Caco-2 (cell line): ENCODE data around the gene DDX21. TPM values are rescaled to one million over a fixed set of nuclear protein-coding genes. Genes with fewer than 3 reads are reported as not detected.
"Not testable (repeated sequence)": the region's sequence is repeated elsewhere in the genome, so short reads cannot be mapped to it uniquely, and the experiment has no call there.

ENCODE experiments used
- BruUV-seq: library from RNA; stranded (reverse); fragments of 400-500 nt; replicated peaks from 2 replicates; lab custom pipeline; 2021; lab: Mats Ljungman, UMichigan
- CTCF ChIA-PET: fragments of 300-600 bp; sonication (Branson Sonifier 250); formaldehyde crosslinking; loops from one replicate; lab custom pipeline; 2022; ENCODE audit warnings: antibody characterized with exemption; lab: Charles Lee
- POLR2A ChIA-PET: fragments of 300-600 bp; sonication (Branson Sonifier 250); formaldehyde crosslinking; loops from one replicate; lab custom pipeline; 2022; ENCODE audit warnings: antibody characterized with exemption; lab: Charles Lee
- DNase-seq, 2 experiments: peaks; one replicate each; pipeline versions ENCODE4 v3.0.0 to v3.0.0-alpha.2; 2020 to 2022
- H3K27me3 ChIP-seq: replicated peaks from 2 replicates; pipeline ENCODE4 v1.6.0; 2011; ENCODE audit warnings: low read length; ENCODE audit not compliant: control insufficient read depth, insufficient read depth
- H3K36me3 ChIP-seq: 2 replicates; pipeline ENCODE4 v1.5.1; 2011; ENCODE audit warnings: low read length; ENCODE audit not compliant: control insufficient read depth, insufficient read depth
- H3K4me1 ChIP-seq: fragments of 250-450 bp; sonication (Bioruptor Pico); 2 replicates; pipeline ENCODE4 v1.5.1; 2020; ENCODE audit warnings: mild to moderate bottlenecking
- H3K4me3 ChIP-seq: 2 replicates; pipeline ENCODE4 v1.5.1; 2011; ENCODE audit warnings: low read depth, mild to moderate bottlenecking, control low read depth, low read length
- H3K9me3 ChIP-seq: fragments of 250-450 bp; sonication (Bioruptor Pico); 2 replicates; pipeline ENCODE4 v1.5.1; 2020; ENCODE audit warnings: mild to moderate bottlenecking, moderate library complexity
- H3K27ac Mint-ChIP-seq: one replicate; pipeline ENCODE4 v1.8.0; 2022; ENCODE audit warnings: mixed read lengths; ENCODE audit not compliant: unreplicated experiment
- H3K27me3 Mint-ChIP-seq: one replicate; pipeline ENCODE4 v1.8.0; 2022; ENCODE audit warnings: mixed read lengths; ENCODE audit not compliant: insufficient read depth, unreplicated experiment
- H3K36me3 Mint-ChIP-seq: one replicate; pipeline ENCODE4 v1.8.0; 2022; ENCODE audit warnings: mild to moderate bottlenecking, mixed read lengths; ENCODE audit not compliant: insufficient read depth, unreplicated experiment
- H3K4me1 Mint-ChIP-seq: one replicate; pipeline ENCODE4 v1.8.0; 2022; ENCODE audit warnings: low read depth, mixed read lengths; ENCODE audit not compliant: unreplicated experiment
- H3K4me3 Mint-ChIP-seq: one replicate; pipeline ENCODE4 v1.8.0; 2022; ENCODE audit warnings: mild to moderate bottlenecking, moderate library complexity, mixed read lengths; ENCODE audit not compliant: unreplicated experiment
- H3K9me3 Mint-ChIP-seq: one replicate; pipeline ENCODE4 v1.8.0; 2022; ENCODE audit warnings: mixed read lengths; ENCODE audit not compliant: unreplicated experiment
- CTCF ChIP-seq, 2 experiments: fragments of 200-600 bp in 1 of 2; IDR thresholded peaks; 1 replicate in 1 of 2; 2 replicates in 1 of 2; pipeline versions ENCODE4 v1.5.1 to v1.8.0; 2011 to 2022; ENCODE audit warnings: antibody characterized with exemption in 1 of 2, control low read depth in 1 of 2, inconsistent platforms in 1 of 2, low read depth in 1 of 2, low read length in 1 of 2, mild to moderate bottlenecking in 1 of 2, moderate library complexity in 1 of 2; ENCODE audit not compliant: insufficient read depth in 1 of 2, severe bottlenecking in 1 of 2, unreplicated experiment in 1 of 2
- intact Hi-C: fragments of 100-400 bp; cut with micrococcal nuclease; formaldehyde crosslinking; loops from one replicate; pipeline ENCODE4 v1.10.0; 2022; ENCODE audit not compliant: unreplicated experiment
- total RNA-seq: library from RNA; stranded (reverse); gene quantifications from 2 replicates; pipeline ENCODE4 v1.2.3, GENCODE V29; 2022

Gene DDX21
- total RNA-seq, 1 experiment from 2014 or later = 239 TPM

- H3K9me3 Mint-ChIP-seq, H3K27me3 ChIP-seq, POLR2A ChIA-PET, H3K4me1 Mint-ChIP-seq, DNase-seq, H3K27me3 Mint-ChIP-seq, BruUV-seq, CTCF ChIA-PET, H3K4me1 ChIP-seq, H3K9me3 ChIP-seq, H3K4me3 ChIP-seq, intact Hi-C loops, H3K27ac Mint-ChIP-seq, H3K36me3 ChIP-seq, H3K4me3 Mint-ChIP-seq: not testable (repeated sequence)
- peaks cover 71% of the 10 kb centered on the region for H3K36me3 Mint-ChIP-seq
Measured at GRCh38 chr10:68929888-68930287, 26.1 kb upstream of the DDX21 start.

- H3K9me3 Mint-ChIP-seq, intact Hi-C loops, H3K4me1 ChIP-seq, H3K27me3 ChIP-seq, H3K4me1 Mint-ChIP-seq, H3K4me3 ChIP-seq, BruUV-seq, H3K36me3 ChIP-seq, H3K27ac Mint-ChIP-seq, H3K4me3 Mint-ChIP-seq, POLR2A ChIA-PET, H3K27me3 Mint-ChIP-seq, DNase-seq, H3K9me3 ChIP-seq: not testable (repeated sequence)
- CTCF ChIA-PET = interaction anchor here (0.7 to 0.9 kb wide), 2 partner anchors 49 to 237 kb away, joined by 3 to 5 read pairs; no protein-coding TSS in a partner anchor
- H3K36me3 Mint-ChIP-seq = peaks cover 79% of the 10 kb centered on the region
Measured at GRCh38 chr10:68932860-68933259, 23.1 kb upstream of the DDX21 start.

GRCh38 chr10:68934994-68935393 lies 21.0 kb upstream of the DDX21 start:
- Histone ChIP-seq H3K36me3 (peaks cover 4% of the 10 kb centered on the region), H3K4me1 (no peaks in the 10 kb centered on the region), H3K9me3 (no peaks in the 10 kb centered on the region), H3K27me3 (no peaks in the 10 kb centered on the region), H3K4me3 (no peak overlapping the region)
- H3K36me3 Mint-ChIP-seq = peaks cover 76% of the 10 kb centered on the region
- no TSS peak for BruUV-seq
- intact Hi-C loops = no loop called here
- no peaks in the 10 kb centered on the region for H3K4me1 Mint-ChIP-seq
- H3K27me3 Mint-ChIP-seq = no peaks in the 10 kb centered on the region
- CTCF ChIA-PET = no interaction called here
- H3K9me3 Mint-ChIP-seq = no peaks in the 10 kb centered on the region
- no peak overlapping the region for H3K27ac Mint-ChIP-seq
- POLR2A ChIA-PET = no interaction called here
- no peak for TF ChIP-seq CTCF (IDR thresholded peaks at IDR 0.05; ENCODE audit: insufficient read depth in 1 of 2, low read depth in 1 of 2, low read length in 1 of 2, severe bottlenecking in 1 of 2, unreplicated experiment in 1 of 2)
- DNase-seq = no peak
- H3K4me3 Mint-ChIP-seq = no peak overlapping the region

GRCh38 chr10:68938117-68938516 lies 17.9 kb upstream of the DDX21 start:
- Histone ChIP-seq H3K27me3 (no peaks in the 10 kb centered on the region), H3K36me3 (peaks cover 4% of the 10 kb centered on the region), H3K4me1 (no peaks in the 10 kb centered on the region), H3K4me3 (no peak overlapping the region), H3K9me3 (no peaks in the 10 kb centered on the region)
- Mint-ChIP-seq H3K9me3 (no peaks in the 10 kb centered on the region), H3K27me3 (no peaks in the 10 kb centered on the region), H3K27ac (no peak overlapping the region), H3K4me1 (no peaks in the 10 kb centered on the region), H3K4me3 (no peak overlapping the region), H3K36me3 (peaks cover 60% of the 10 kb centered on the region)
- DNase-seq = no peak
- intact Hi-C loops = no loop called here
- POLR2A ChIA-PET = interaction anchor here (0.8 kb wide), 1 partner anchor 18 kb away, joined by 4 read pairs; the partner anchor contains the start of gene DDX21
- CTCF ChIA-PET = no interaction called here
- no TSS peak for BruUV-seq
- no peak for TF ChIP-seq CTCF (IDR thresholded peaks at IDR 0.05; ENCODE audit: insufficient read depth in 1 of 2, low read depth in 1 of 2, low read length in 1 of 2, severe bottlenecking in 1 of 2, unreplicated experiment in 1 of 2)
